Head of caudate nucleus (tissue), 42 donors: ENCODE measurements around the gene SLC2A5.
A peak's percentile ranks its signal among the peaks of the same experiment; 100 is the strongest.
"Not testable (repeated sequence)": the region's sequence is repeated elsewhere in the genome, so short reads cannot be mapped to it uniquely, and the experiment has no call there.

ENCODE experiments used
- DNase-seq, 42 donors: peaks; one replicate each; pipeline versions ENCODE4 v3.0.0 to v3.0.0-alpha.2; 2020 to 2021; ENCODE audit warnings: mixed read lengths in 7 of 42
- intact Hi-C: fragments of 100-400 bp; cut with DNase I; formaldehyde crosslinking; loops from one replicate; pipeline ENCODE4 v1.15.0; 2022

The SLC2A5 gene

DNA sequence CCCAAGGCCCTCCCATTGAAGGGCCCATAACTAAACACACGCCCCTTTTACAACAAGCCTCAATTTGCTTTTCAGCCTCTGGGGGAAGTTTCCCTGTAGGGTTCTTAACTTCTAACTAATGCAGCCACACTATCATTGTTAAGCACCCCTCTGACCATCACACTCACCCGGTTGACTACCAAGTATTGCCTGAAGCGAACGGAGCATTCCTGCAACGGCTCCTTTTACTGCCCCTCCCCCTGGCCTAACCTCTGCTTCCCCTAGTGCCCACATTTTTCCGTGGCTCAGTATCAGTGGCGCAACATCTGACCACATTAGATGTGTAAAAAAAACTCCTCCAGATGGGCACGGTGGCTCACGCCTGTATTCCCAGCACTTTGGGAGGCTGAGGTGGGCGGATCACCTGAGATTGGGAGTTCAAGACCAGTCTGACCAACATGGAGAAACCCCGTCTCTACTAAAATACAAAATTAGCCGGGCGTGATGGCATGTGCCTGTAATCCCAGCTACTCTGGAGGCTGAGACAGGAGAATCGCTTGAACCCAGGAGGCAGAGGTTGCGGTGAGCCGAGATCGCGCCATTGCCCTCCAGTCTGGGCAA, 24.7 kb upstream of the SLC2A5 start:
- intact Hi-C loops = not testable (repeated sequence)
- peak in 2 of 42 donors; percentile 13 to 21 for DNase-seq

DNA sequence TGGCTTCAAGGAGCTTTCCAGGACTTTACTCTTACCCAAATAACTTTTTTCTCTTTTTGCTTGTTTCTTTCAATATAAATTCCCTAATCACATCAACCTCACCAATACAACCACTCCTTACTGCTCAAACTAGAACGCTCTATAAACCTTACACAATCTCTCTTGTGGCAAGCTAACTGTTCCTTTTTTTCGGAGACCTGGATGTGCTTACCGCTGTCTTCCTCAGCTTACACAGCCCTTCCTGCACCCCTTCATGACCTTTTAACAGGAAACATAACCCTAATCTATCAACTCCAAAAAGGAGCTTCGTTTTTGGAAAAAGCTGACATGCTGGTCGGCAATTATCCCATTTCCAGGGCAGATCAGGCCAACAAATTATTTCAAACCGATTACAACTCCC, 24.1 kb upstream of the SLC2A5 start:
- intact Hi-C loops = no loop called here
- no peak for DNase-seq

- DNase-seq = no peak
- intact Hi-C loops = no loop called here
Observed at GRCh38 chr1:9093091-9093490, 23.7 kb upstream of the SLC2A5 start.

DNA sequence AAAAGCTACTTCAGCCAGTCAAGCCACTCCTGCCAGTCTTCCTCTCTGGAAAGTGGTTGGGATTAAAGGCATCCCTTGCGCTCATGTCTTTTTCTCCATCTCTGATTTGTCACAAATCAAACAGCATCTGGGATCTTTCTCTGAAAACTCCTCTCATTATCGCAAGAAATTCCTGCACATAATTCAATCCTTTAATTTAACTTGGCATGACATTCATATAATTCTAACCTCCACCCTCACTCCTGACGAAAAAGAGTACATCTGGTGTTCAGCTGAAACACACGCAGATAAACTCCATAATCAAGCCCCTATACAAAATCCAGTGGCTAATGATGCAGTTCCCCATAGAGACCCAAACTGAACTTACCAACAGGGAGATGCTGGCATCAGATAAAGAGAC, 19.4 kb upstream of the SLC2A5 start:
- intact Hi-C loops = no loop called here
- no peak for DNase-seq

GRCh38 chr1:9087411-9088125, 18.1 kb upstream of the SLC2A5 start:
- intact Hi-C loops = no loop called here
- DNase-seq = no peak

DNA sequence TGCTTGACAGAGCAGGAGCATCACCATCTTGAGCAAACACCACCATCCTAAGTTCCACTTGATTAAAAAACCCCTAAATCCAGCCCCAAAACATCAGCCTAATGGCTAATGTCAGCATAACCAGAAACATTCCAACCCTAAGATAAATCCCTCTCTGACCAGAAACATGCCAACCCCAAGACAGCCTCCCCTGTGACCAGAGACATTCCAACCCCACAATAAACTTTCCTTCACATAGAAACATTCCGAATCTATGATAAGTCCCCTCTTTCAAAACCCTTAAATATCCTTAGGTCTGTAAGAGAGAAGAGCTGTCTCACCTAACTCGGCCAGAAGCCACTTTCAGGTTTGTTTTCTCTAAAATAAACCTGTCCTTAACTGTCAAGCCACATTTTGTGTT, 17.4 kb upstream of the SLC2A5 start:
- intact Hi-C loops = no loop called here
- DNase-seq = no peak

- no peak for DNase-seq
- intact Hi-C loops = no loop called here
Observed at GRCh38 chr1:9086045-9086444, 16.6 kb upstream of the SLC2A5 start.

DNA sequence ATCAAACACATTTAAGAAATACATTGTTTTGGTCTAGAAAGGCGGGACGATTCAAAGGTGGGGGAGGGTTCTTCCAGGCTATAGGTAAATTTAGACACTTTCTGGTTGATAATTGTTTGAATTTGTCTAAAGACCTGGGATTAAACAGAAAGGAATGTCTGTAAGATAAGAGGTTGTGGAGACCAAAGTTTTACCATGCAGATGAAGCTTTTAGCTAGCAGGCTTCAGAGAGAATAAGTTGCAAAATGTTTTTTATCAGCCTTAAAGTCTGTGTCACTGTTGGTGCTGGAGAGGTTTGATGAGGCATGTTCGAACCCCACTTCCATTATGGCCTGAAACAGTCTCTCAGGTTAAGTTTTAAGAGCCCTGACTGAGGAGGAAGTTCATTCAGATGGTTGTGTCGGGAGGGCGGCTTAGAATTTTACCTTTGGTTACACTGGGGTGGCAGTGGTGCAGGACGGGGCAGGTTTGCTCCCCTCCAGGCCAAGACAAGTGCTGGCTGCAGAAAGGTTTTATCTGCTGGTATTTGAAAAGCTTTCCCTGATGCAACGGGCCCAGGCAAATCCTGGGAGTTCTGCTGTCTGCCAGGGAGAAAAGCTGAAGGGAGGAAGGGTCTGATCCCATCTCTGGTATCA, 16.0 kb upstream of the SLC2A5 start:
- intact Hi-C loops = no loop called here
- DNase-seq = no peak

- DNase-seq = peak in 2 of 42 donors; percentile 23
- intact Hi-C loops = no loop called here
Observed at GRCh38 chr1:9084906-9085305, 15.5 kb upstream of the SLC2A5 start.

- intact Hi-C loops = no loop called here
- DNase-seq = no peak
Observed at GRCh38 chr1:9081473-9081872, 12.0 kb upstream of the SLC2A5 start.

DNA sequence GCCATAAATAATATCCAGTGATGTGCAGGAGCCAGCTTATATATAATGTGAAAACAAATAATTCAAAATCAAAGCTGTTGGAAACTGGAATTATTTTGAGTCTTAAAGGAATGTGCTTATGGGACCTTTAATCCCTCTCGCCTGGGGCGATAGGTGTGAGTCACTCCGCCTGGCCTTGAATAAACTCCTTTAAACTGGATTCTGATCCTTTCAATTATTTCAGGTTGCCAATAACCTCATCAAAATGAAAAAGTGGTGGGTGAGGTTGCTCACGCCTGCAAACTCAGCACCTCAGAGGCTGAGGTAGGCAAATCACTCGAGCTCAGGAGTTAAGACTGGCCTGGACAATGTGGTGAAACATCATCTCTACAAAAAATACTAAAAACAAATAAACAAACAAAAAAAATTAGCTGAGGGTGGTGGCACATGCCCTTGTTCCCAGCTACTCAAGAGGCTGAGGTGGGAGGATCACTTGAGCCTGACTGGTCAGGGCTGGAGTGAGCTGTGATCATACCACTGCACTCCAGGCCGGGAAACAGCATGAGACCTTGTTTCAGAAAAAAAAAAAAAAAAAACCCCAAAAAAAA, 11.4 kb upstream of the SLC2A5 start:
- intact Hi-C loops = no loop called here
- no peak for DNase-seq

- intact Hi-C loops = no loop called here
Observed at GRCh38 chr1:9079988-9080704, 10.7 kb upstream of the SLC2A5 start.

DNA sequence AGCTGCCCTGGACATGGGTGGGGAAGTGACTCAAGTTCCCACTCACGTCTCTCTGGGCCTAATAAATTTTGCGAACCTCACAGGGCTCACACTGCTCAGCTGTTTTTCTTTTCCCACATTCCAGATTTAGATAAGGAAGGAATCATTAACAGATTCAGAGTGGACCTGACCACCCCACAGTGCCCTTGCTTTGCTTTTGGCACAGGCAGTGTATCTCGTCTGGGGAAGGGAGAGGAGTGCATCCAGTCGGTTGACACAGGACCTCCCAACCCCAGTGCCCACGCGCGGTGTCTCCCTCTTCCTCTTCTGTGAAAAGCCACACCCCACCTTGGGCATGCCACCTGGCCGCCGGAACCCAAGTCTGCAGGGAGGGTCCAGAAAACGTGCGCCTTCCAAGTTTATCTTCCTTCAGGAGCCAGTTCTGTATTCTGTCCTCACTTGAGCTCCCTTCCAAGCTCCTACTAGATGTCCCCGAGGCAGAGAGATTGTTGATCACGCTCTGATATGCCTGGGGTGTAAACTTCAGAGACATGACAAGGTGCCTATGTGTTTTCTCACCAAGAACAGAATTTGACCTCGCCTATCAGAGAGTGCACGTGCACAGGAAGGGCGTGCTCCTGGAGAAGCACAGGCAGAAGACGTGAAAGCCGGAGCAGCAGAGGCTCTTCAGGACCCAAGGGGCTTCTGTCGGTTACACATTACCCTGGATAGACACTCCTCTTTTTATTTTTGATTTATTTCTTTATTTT, 9.5 kb upstream of the SLC2A5 start:
- intact Hi-C loops = no loop called here
- DNase-seq = no peak

More at GRCh38 chr1:9079988-9080704, 10.7 kb upstream of the SLC2A5 start:
- no peak for DNase-seq

- intact Hi-C loops = no loop called here
- DNase-seq = no peak
Observed at GRCh38 chr1:9078015-9078751, 8.7 kb upstream of the SLC2A5 start.

- intact Hi-C loops = no loop called here
- DNase-seq = no peak
Observed at GRCh38 chr1:9075022-9075421, 5.6 kb upstream of the SLC2A5 start.

DNA sequence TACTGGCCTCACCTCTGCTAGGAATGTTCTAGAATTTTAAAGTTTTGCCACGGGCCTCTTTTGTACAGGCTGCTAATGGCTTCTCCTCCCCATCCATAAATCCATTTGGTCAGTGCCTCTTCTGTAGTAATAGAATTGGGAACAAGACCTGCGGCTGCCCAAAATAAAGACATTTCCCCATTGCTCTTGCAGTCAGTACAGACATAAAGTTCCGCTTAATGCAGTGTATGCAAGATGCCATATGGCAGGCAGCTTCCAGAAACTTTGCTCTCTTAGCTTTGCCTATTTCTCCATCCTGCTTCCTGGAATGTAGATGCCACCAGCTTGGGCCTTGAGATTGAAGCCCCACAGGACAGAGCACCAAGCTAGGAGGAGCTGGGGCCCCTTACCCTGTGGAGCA, 3.7 kb upstream of the SLC2A5 start:
- intact Hi-C loops = no loop called here
- DNase-seq = peak in 1 of 42 donors; percentile 18

DNA sequence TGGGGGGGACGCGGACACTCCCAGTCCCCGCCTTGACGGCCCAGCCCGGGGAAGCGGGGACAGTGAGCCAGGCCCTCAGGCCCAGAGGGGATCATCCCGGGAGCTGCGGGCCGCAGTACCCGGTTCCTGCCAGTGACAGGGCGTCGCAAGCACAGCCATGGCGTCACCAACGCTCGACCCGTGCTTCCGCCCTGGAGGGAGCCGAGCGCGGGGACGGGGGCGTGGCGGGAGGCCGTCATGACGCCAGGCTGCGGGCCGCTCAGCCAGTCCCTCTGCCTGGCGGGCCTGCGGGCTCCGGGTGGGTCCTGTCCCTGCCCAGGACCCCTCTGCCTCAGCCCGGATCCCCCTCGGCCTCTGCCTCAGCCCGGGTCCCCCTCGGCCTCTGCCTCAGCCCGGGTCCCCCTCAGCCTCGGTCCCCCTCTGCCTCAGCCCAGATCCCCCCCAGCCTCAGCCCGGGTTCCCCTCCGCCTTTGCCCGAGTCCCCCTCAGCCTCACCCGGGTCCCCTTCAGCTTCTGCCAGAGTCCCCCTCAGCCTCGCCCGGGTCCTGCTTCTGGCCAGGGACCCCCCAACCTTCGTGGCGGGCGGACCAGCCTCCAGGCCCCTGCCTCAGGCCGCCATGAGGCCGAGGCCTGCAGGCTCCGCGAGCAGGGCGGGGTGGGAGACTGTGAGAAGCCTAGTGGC, 2.3 kb upstream of the SLC2A5 start:
- intact Hi-C loops = no loop called here
- no peak for DNase-seq

DNA sequence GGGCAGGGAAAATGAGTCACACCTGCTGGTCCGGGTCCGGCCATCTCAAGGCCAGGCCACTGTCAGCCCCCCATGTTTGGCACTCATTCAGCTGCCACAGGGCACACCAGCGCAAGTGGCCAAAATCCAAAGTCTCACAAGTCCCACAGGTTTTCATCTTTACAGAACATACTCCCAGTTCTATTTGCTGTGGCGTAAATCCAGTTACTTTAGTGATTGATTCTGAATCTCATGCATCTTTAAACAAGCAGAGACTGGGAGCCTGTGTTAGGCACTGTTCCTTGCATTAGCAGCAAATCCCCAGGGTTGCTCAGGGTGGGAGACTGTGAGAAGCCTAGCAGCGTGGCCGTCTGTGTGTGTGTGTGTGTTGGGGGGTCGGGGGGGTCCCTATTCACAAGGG, 1.1 kb upstream of the SLC2A5 start:
- intact Hi-C loops = no loop called here
- no peak for DNase-seq
